C4-2B (cell line): ENCODE results near the gene SPO11.

Experiments used
- H3K27ac ChIP-seq: fragments of 450-650 bp; 2 replicates; pipeline ENCODE4 v1.5.1; 2017
- CTCF ChIP-seq: fragments of 450-650 bp; conservative IDR thresholded peaks from 2 replicates; pipeline ENCODE4 v1.5.1; 2017; ENCODE audit warnings: mild to moderate bottlenecking
- ZFX ChIP-seq: fragments of 450-650 bp; IDR thresholded peaks from 2 replicates; pipeline ENCODE4 v1.6.1; 2017

SPO11 gene

GRCh38 chr20:57371363-57371762, 41.8 kb downstream of the SPO11 start:
- TF ChIP-seq CTCF (no peak), ZFX (no peak)
- no peak overlapping the region for H3K27ac ChIP-seq

- H3K27ac ChIP-seq, result no peak overlapping the region
These were observed 42.6 kb downstream of the SPO11 start for GRCh38 chr20:57372157-57372556.

GRCh38 chr20:57372581-57373350, 43.2 kb downstream of the SPO11 start:
- TF ChIP-seq CTCF (no peak), ZFX (no peak)
- no peak overlapping the region for H3K27ac ChIP-seq

More at GRCh38 chr20:57372157-57372556, 42.6 kb downstream of the SPO11 start:
- TF ChIP-seq ZFX, result no peak
- no peak for TF ChIP-seq CTCF

GRCh38 chr20:57374343-57374930, 44.8 kb downstream of the SPO11 start:
- TF ChIP-seq ZFX (no peak), CTCF (no peak)
- H3K27ac ChIP-seq, result no peak overlapping the region

GRCh38 chr20:57374931-57375651, 45.5 kb downstream of the SPO11 start:
- H3K27ac ChIP-seq, result no peak overlapping the region
- TF ChIP-seq ZFX (no peak), CTCF (no peak)

GRCh38 chr20:57375652-57376230, 46.1 kb downstream of the SPO11 start:
- no peak overlapping the region for H3K27ac ChIP-seq
- TF ChIP-seq CTCF, result no peak
- no peak for TF ChIP-seq ZFX

- no peak overlapping the region for H3K27ac ChIP-seq
- TF ChIP-seq CTCF (no peak), ZFX (no peak)
These were observed 47.7 kb downstream of the SPO11 start for GRCh38 chr20:57377350-57377749.
